Cortex of kidney (tissue), 1 donor: ENCODE results near the gene GRHPR.
"Not testable (repeated sequence)": the region's sequence is repeated elsewhere in the genome, so short reads cannot be mapped to it uniquely, and the experiment has no call there.

Experiments
- DNase-seq: peaks from one replicate; lab custom pipeline; 2025; lab: John Stamatoyannopoulos, UW

GRHPR gene

GRCh38 chr9:37422289-37423104, at the start of gene GRHPR:
Gene GRHPR, plus strand, starts transcription at chr9:37422696. Its CDS starts 55 bp downstream, at chr9:37422751.
- DNase-seq, result no peak

- DNase-seq, result no peak
Measured at GRCh38 chr9:37372839-37373238, 49.7 kb upstream of the GRHPR start.

- DNase-seq, result no peak
Measured at GRCh38 chr9:37373621-37374020, 48.9 kb upstream of the GRHPR start.

GRCh38 chr9:37374892-37375291, 47.6 kb upstream of the GRHPR start:
- DNase-seq, result no peak

GRCh38 chr9:37377688-37378612, 44.5 kb upstream of the GRHPR start:
- DNase-seq, result no peak

GRCh38 chr9:37378613-37379004, 43.9 kb upstream of the GRHPR start:
- no peak for DNase-seq

GRCh38 chr9:37379835-37380234, 42.7 kb upstream of the GRHPR start:
- DNase-seq, result no peak

GRCh38 chr9:37380570-37380969, 41.9 kb upstream of the GRHPR start:
- no peak for DNase-seq

GRCh38 chr9:37381094-37381741, 41.3 kb upstream of the GRHPR start:
- no peak for DNase-seq

- DNase-seq, result no peak
Measured at GRCh38 chr9:37382161-37382981, 40.1 kb upstream of the GRHPR start.

GRCh38 chr9:37382982-37383357, 39.5 kb upstream of the GRHPR start:
- DNase-seq, result no peak

- no peak for DNase-seq
Measured at GRCh38 chr9:37383393-37383792, 39.1 kb upstream of the GRHPR start.

- no peak for DNase-seq
Measured at GRCh38 chr9:37383876-37384746, 38.4 kb upstream of the GRHPR start.

- DNase-seq, result no peak
Measured at GRCh38 chr9:37385286-37385685, 37.2 kb upstream of the GRHPR start.

GRCh38 chr9:37386988-37387387, 35.5 kb upstream of the GRHPR start:
- DNase-seq, result no peak

GRCh38 chr9:37390759-37391158, 31.7 kb upstream of the GRHPR start:
- no peak for DNase-seq

GRCh38 chr9:37392272-37392671, 30.2 kb upstream of the GRHPR start:
- DNase-seq, result no peak

GRCh38 chr9:37395229-37395628, 27.3 kb upstream of the GRHPR start:
- DNase-seq, result no peak

GRCh38 chr9:37395663-37396062, 26.8 kb upstream of the GRHPR start:
- no peak for DNase-seq

GRCh38 chr9:37397948-37398347, 24.5 kb upstream of the GRHPR start:
- not testable (repeated sequence) for DNase-seq
